ENCODE results near the gene PIK3CD.

PIK3CD gene

DNA sequence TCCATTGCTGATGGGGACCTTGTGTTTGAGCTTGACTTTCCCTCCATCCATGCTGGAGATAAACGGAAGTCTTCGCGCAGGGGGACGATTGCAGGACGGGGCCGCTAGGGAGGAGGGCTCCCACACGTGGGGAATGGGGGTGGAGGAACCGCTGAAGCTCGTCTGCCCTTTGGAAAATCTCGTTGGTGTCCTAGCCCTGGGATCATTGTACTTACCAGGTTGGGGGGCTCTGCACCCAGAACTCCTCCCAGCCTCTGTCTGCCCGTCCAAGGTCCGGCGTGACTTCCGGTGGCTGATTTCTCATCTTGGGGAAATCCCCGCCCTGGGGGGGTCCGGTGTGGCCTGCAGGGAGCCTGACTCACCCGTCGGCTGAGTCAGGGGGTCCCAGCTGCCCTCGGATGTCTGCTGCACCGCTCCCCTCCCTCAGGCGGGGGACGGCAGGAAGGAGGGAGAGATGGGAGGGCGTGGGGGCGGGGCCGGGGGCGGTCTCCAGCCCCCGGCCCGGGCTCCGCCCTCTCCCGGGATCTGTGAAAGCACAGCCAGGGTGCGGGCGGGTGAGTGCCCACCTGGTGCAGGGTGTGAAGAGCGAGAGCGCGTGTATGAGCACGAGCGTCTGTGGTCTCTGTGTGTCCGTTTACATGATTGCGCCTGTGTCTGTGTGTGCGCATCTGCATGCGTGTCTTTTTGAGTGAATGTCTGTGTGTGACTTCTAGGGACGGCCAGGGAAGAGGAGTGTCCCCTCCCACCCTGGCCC lies 35.8 kb downstream of the PIK3CD start:
- in situ Hi-C loops (cut with HindIII; ENCODE audit: low sequenced_read_pairs): no loop called here
- H3K4me3 ChIP-seq (ENCODE audit: low read depth, low read length): peak overlapping the region; percentile 51
- TF ChIP-seq CTCF (IDR thresholded peaks at IDR 0.05; ENCODE audit: low read depth, low read length): no peak
- DNase-seq (ENCODE audit: low read depth, low spot score): peak; percentile 81

DNA sequence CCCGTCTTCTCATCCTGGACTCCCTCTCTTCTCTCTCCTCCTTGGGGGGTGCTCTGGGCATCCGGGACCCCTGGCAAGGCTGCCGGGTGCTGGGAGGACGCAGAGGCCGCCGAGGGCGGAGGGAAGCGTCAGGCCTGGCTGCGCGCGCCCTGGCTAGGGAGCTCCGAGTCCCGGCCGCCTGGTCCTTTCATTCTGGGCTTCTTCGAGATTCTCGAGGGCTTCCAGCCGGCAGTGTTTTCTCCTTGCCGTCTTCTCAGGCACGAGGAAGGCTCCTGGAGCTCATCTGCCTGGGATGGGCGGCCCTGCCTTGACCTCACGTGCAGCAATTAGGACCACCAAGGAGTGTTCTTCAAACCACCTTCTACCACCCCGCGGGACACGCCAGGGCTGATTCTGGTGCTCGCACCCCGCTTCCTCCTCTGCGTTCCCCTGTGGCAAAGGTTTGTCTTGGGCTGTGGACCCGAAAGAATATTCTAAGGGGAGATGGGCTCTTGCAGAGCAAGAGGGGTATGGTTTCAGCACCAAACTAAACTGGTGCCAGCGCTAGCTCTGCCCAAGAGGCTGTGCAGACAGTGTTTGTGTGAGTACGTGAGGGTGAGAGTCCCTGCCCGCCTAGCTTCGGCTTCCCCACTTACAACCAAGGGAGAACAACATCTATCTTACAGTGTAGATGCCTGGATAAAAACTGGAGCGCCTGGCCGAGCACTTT lies 36.5 kb downstream of the PIK3CD start:
- peak; percentile 31 for DNase-seq (ENCODE audit: low read depth, low spot score)
- TF ChIP-seq CTCF (IDR thresholded peaks at IDR 0.05; ENCODE audit: low read depth, low read length): no peak
- peak overlapping the region; percentile 51 for H3K4me3 ChIP-seq (ENCODE audit: low read depth, low read length)
- in situ Hi-C loops (cut with HindIII; ENCODE audit: low sequenced_read_pairs): no loop called here

- DNase-seq (ENCODE audit: low read depth, low spot score): no peak
- in situ Hi-C loops (cut with HindIII; ENCODE audit: low sequenced_read_pairs): no loop called here
- no peak for TF ChIP-seq CTCF (IDR thresholded peaks at IDR 0.05; ENCODE audit: low read depth, low read length)
- peak overlapping the region; percentile 51 for H3K4me3 ChIP-seq (ENCODE audit: low read depth, low read length)
Observed at GRCh38 chr1:9688599-9688998, 37.1 kb downstream of the PIK3CD start.

DNA sequence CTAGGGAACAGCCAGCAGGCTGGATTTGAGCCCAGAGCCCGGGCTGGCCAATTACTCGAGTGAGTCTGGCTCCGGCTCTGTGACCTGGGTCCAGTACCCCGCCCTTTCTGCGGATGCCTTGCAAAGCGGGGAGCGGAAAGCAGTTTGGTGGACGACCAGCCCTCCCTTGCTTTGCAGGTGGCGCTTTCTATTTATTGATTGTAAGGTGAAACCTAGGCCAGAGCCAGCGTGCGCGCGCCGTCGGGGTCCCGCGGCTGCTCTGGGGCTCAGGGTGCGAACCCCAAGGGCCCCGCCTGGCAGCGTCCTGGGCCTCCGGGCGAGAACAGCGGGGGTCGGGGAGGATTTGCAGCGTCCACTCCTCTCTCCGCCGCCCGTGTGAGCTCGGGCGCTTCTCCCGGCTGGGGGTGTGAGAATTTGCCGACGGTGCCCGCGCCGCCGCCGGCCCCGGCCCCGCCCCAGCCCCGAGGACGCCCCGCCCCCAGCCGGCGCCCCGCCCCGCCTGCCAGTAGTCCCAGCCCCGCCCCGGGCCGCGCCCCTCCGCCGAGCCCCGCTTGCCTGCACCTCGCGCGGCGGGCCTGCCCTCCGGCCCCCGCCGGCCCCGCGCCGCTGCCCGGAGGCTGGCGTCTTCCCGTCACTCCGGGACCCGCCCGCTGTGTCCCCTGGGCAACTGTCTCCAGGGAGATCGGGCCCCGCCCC lies 37.6 kb downstream of the PIK3CD start:
- peak overlapping the region; percentile 63 for H3K4me3 ChIP-seq (ENCODE audit: low read depth, low read length)
- DNase-seq (ENCODE audit: low read depth, low spot score): peak; percentile 64
- TF ChIP-seq CTCF (IDR thresholded peaks at IDR 0.05; ENCODE audit: low read depth, low read length): no peak
- in situ Hi-C loops (cut with HindIII; ENCODE audit: low sequenced_read_pairs): no loop called here

DNA sequence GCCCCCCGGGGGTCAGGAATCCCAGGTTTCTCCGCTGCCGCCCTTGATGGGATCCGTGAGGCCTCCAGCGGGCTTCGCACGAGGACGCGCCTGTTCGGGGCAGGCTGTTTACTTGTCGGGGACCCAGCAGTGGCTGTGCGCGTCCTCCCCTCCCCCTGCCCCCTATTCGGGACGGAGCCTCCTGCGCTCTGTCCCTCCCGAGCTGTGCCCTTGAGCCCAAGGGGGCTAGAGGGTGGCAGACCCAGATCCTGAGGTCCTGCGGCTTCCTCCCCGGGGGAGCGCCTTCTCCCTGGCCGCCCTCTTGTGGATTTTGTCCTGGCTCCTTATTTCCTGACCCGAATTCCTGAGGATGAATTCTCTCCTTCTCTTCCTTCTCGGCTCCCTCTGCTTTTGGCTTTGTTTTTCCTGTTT lies 38.4 kb downstream of the PIK3CD start:
- no peak for TF ChIP-seq CTCF (IDR thresholded peaks at IDR 0.05; ENCODE audit: low read depth, low read length)
- peak; percentile 24 for DNase-seq (ENCODE audit: low read depth, low spot score)
- H3K4me3 ChIP-seq (ENCODE audit: low read depth, low read length): peak overlapping the region; percentile 63
- in situ Hi-C loops (cut with HindIII; ENCODE audit: low sequenced_read_pairs): no loop called here

DNA sequence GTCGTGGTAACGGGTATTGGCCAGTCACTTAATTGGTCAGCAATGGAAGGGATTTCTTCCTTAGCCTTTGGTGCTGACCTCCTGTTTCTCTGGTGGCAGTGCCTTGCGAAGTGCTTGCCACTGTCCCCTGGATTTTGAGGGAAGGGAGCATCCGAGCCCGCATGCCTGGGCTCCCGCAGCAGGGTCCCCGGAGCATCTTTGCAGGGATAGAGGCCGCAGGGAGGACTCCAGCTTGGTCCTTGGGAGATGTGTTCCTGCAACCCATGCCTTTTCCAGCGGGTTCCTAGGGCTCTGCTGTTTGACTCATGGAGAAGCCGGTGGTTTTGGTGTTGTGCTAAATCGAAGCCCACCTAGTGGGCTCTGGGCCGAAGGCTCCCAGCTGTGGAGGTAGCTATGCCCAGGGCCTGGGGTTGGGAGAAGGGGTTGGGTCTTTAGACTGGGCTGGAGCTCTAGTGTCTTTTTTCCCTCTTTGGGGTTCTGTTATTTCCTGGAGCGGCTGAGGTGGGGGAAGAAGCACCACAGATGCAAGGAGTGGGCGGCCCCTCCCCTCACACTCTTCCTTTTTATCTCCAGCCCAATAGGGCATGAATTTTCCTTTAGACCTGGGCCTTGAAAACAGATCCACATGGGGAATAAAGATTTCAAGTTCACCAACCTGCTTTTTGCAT lies 39.0 kb downstream of the PIK3CD start:
- no peak for TF ChIP-seq CTCF (IDR thresholded peaks at IDR 0.05; ENCODE audit: low read depth, low read length)
- peak overlapping the region; percentile 63 for H3K4me3 ChIP-seq (ENCODE audit: low read depth, low read length)
- no peak for DNase-seq (ENCODE audit: low read depth, low spot score)
- in situ Hi-C loops (cut with HindIII; ENCODE audit: low sequenced_read_pairs): no loop called here
